HG03575 (cell line): ENCODE results near the gene LPAR2.
"Not testable (repeated sequence)": the region's sequence is repeated elsewhere in the genome, so short reads cannot be mapped to it uniquely, and the experiment has no call there.

Experiments
- ATAC-seq: cut with Tn5 transposase; IDR thresholded peaks from one replicate; pipeline ENCODE4 v1.9.1; 2021; ENCODE audit not compliant: unreplicated experiment, insufficient number of reproducible peaks, low FRiP score; ENCODE audit errors: extremely low read depth

Gene LPAR2

GRCh38 chr19:19627621-19628500 is at the start of gene LPAR2:
LPAR2 (minus strand) TSS chr19:19628220; CDS start chr19:19627275, 945 bp downstream.
- ATAC-seq, result no peak

GRCh38 chr19:19677579-19677978 is 49.6 kb upstream of the LPAR2 start:
- no peak for ATAC-seq

- no peak for ATAC-seq
Measured at GRCh38 chr19:19674315-19674714, 46.3 kb upstream of the LPAR2 start.

GRCh38 chr19:19672816-19673215 is 44.8 kb upstream of the LPAR2 start:
- no peak for ATAC-seq

- ATAC-seq, result no peak
Measured at GRCh38 chr19:19670070-19670551, 42.1 kb upstream of the LPAR2 start.

- ATAC-seq, result peak; percentile 45
Measured at GRCh38 chr19:19668230-19669012, 40.4 kb upstream of the LPAR2 start, which contains the start of gene ZNF101. ZNF101 (plus strand) TSS chr19:19668839; CDS start chr19:19668964, 125 bp downstream.

GRCh38 chr19:19665420-19665948 is 37.5 kb upstream of the LPAR2 start:
- not testable (repeated sequence) for ATAC-seq

- peak; percentile 38 for ATAC-seq
Measured at GRCh38 chr19:19663256-19664120, 35.5 kb upstream of the LPAR2 start, which contains the start of gene ATP13A1. ATP13A1 (minus strand) TSS chr19:19663676; CDS start chr19:19663666, 10 bp downstream.

- ATAC-seq, result no peak
Measured at GRCh38 chr19:19662871-19663255, 34.8 kb upstream of the LPAR2 start.

GRCh38 chr19:19662344-19662743 is 34.3 kb upstream of the LPAR2 start:
- ATAC-seq, result no peak

- no peak for ATAC-seq
Measured at GRCh38 chr19:19661675-19662251, 33.7 kb upstream of the LPAR2 start.

- no peak for ATAC-seq
Measured at GRCh38 chr19:19661141-19661674, 33.2 kb upstream of the LPAR2 start.

- no peak for ATAC-seq
Measured at GRCh38 chr19:19659646-19660245, 31.7 kb upstream of the LPAR2 start.

- ATAC-seq, result no peak
Measured at GRCh38 chr19:19657397-19657783, 29.4 kb upstream of the LPAR2 start.

GRCh38 chr19:19656451-19657396 is 28.7 kb upstream of the LPAR2 start:
- no peak for ATAC-seq

GRCh38 chr19:19655641-19656343 is 27.8 kb upstream of the LPAR2 start:
- no peak for ATAC-seq
